ENCODE results near the gene EFNA4.

The EFNA4 gene

DNA sequence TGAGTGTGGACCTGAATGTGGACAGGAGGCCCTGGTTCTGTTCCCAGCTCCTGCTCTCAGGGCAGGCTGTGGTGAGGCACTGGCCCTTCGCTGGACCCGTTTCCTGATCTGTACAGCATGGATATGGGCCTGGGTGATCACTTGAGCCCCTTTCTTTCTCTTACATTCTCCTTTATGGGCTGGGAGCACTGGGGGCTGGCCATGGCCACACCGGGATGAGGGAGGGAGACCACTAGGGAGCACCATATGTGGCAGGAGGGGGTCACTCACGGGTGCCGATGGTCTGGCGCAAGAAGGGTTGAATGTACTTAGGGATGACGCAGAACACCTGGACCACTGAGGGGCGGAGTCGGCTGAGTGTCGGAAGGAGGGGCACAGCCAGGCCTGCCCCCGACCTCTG lies 32.6 kb upstream of the EFNA4 start:
- H3K4me2 ChIP-seq: no peak overlapping the region
- H3K9me3 ChIP-seq: no peaks in the 10 kb centered on the region
- H3K4me3 ChIP-seq: no peak overlapping the region
- H3K27ac ChIP-seq: no peak overlapping the region
- H4K20me1 ChIP-seq: no peaks in the 10 kb centered on the region
- H3K36me3 ChIP-seq: no peaks in the 10 kb centered on the region
- no peaks in the 10 kb centered on the region for H3K4me1 ChIP-seq
- H3K9ac ChIP-seq: no peak overlapping the region
- TF ChIP-seq Cebpa-rat (IDR thresholded peaks at IDR 0.05): no peak
- H3K27me3 ChIP-seq: no peaks in the 10 kb centered on the region

DNA sequence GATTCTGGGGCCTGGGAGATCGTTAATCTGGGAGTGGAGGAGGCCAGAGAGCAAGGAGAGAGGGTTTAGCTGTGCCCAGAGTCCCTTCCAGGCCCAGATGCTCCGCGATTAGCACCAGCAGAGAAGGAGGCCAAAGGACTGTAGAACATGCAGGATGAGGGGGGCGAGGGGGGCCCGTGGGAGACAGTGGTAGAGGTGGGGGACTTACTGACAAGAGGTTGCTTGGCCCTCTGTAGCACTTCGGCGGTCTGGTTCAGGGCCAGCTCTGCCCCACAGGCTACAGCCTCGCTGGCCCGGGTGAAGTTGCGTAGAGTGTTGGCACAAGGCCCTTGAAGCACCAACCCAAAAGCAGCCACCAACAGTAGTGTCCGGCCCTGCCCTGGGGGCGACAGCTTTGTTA lies 30.7 kb upstream of the EFNA4 start:
- TF ChIP-seq Cebpa-rat (IDR thresholded peaks at IDR 0.05): no peak

DNA sequence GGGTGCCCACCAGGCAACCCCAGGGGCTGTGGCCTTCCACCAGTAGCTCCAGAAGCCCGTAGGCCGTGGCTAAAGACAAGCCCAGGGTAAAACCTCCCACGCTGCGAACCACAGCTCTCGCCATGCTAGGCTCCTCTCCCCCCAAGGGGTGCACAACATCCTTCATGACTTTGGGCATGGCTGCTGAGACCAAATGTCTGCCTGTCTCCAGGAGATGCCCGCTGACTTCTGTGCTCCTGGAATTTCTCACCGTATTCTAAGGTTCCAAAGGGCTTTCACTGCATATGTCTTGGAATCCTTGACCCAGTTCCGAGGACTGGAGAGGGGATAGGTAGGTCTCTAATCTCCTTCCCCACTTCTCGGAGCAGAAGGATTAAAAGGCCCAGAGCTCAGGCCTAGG lies 30.0 kb upstream of the EFNA4 start, which contains the start of the genes DCST1 and DCST2:
Gene DCST1, plus strand, starts transcription at position 301 of the 400 bp plus-strand sequence. CDS start 213 bp downstream, outside the sequence.
Gene DCST2, minus strand, starts transcription at position 258 of the 400 bp plus-strand sequence. Its CDS starts 80 bp downstream, at position 178.
- Histone ChIP-seq H3K9me3 (no peaks in the 10 kb centered on the region), H3K9ac (no peak within 1 kb of the TSS), H3K36me3 (no peaks in the 10 kb centered on the region), H3K4me2 (no peak within 1 kb of the TSS), H3K27ac (no peak within 1 kb of the TSS), H4K20me1 (no peaks in the 10 kb centered on the region), H3K27me3 (no peaks in the 10 kb centered on the region), H3K4me1 (peaks cover 3% of the 10 kb centered on the region), H3K4me3 (no peak within 1 kb of the TSS)
- TF ChIP-seq Cebpa-rat (IDR thresholded peaks at IDR 0.05): no peak

More for the DNA sequence above, 30.7 kb upstream of the EFNA4 start:
- Histone ChIP-seq H3K4me3 (no peak overlapping the region), H3K27me3 (no peaks in the 10 kb centered on the region), H3K9ac (no peak overlapping the region), H4K20me1 (no peaks in the 10 kb centered on the region), H3K27ac (no peak overlapping the region), H3K4me1 (no peaks in the 10 kb centered on the region; the same call in 1 of the 2 replicates), H3K9me3 (no peaks in the 10 kb centered on the region), H3K36me3 (no peaks in the 10 kb centered on the region), H3K4me2 (no peak overlapping the region)

DNA sequence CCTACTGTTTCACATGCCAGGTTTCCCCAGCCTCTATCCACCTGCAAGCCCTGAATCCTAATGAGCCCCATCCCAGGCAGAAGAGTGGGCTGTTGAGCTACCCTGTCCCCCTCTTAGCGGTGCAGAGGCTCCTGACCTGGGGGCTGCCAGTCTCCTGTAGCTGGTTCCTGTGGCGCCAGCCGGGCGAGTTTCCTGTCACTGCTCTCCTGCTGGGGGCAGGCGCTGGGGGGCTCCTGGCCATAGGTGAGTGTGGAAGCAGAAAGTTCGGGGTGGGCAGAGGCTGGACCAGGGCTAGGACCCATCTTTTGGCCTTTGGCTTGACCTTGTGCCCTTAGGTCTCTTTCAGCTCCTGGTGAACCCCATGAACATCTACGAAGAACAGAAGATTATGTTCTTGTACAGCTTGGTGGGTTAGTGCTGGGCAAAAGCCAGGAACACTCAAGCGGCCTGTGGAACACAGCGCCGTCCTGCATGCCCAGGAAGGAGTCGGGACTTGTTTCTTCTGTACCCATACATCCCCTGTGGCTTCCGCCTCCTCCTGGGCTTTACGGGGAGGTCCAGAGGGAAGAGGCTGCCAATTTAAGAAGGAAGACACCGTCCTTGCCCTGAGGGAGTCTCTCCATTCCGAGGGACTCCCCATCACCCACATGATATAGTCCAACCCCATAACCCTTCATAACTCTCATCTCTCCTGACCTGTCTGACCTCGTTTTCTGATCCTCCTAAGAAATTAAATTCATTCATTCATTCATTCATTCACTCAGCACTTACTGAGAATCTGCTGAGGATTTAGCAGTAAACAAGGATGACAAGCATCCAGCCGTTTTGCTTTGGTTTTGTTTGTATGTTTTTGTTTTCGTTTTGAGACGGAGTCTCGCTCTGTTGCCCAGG lies 29.0 kb upstream of the EFNA4 start:
- Histone ChIP-seq H4K20me1 (no peaks in the 10 kb centered on the region), H3K27ac (no peak overlapping the region), H3K4me1 (peaks cover 14% of the 10 kb centered on the region), H3K4me3 (no peak overlapping the region), H3K9ac (no peak overlapping the region), H3K27me3 (no peaks in the 10 kb centered on the region), H3K36me3 (no peaks in the 10 kb centered on the region), H3K9me3 (no peaks in the 10 kb centered on the region), H3K4me2 (no peak overlapping the region)
- TF ChIP-seq Cebpa-rat (IDR thresholded peaks at IDR 0.05): no peak

DNA sequence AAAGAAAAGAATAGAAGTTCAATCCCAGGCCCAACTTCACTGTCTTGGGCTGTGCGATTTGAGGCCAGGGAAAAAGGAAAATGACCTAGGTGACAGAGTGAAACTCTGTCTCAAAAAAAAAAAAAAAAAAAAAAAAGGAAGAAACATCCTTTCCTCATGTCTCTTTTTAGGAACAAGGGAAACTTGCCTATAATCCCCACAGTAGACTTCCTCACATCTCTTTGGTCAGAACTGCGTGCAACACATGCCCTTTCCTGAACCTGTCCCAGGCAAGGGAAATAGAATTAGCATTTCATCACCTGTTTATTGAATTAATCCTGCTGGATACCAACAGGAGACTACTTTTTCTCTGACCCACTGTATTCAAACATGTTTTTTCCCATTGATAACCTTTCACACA lies 27.6 kb upstream of the EFNA4 start:
- no peaks in the 10 kb centered on the region for H3K36me3 ChIP-seq

DNA sequence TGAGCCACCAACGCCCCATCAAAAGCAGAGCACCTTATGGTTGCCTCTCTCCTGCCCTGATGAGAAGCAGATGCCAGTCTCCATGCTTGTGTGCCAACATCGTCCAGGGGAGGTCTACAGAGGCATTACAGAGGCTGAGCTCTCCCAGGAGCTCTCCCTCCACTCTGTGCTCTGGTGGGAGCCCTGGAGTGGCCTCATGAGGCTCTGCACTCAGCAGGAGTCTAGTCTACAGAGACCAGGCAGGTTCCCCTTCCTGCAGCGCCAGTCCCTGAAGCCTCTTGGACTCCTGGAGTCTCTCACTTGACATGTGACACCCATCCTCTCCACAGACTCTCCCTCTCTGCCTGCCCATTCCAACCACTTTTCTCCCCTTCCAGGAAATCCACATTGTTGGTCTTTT lies 26.5 kb upstream of the EFNA4 start:
- Histone ChIP-seq H4K20me1 (no peaks in the 10 kb centered on the region), H3K4me2 (no peak overlapping the region)

More for the DNA sequence above, 27.6 kb upstream of the EFNA4 start:
- H3K4me2 ChIP-seq: no peak overlapping the region
- H3K27ac ChIP-seq: no peak overlapping the region
- H3K27me3 ChIP-seq: no peaks in the 10 kb centered on the region
- TF ChIP-seq Cebpa-rat (IDR thresholded peaks at IDR 0.05): no peak
- H3K9ac ChIP-seq: no peak overlapping the region
- H4K20me1 ChIP-seq: no peaks in the 10 kb centered on the region
- H3K9me3 ChIP-seq: no peaks in the 10 kb centered on the region
- no peak overlapping the region for H3K4me3 ChIP-seq
- H3K4me1 ChIP-seq: peaks cover 21% of the 10 kb centered on the region

DNA sequence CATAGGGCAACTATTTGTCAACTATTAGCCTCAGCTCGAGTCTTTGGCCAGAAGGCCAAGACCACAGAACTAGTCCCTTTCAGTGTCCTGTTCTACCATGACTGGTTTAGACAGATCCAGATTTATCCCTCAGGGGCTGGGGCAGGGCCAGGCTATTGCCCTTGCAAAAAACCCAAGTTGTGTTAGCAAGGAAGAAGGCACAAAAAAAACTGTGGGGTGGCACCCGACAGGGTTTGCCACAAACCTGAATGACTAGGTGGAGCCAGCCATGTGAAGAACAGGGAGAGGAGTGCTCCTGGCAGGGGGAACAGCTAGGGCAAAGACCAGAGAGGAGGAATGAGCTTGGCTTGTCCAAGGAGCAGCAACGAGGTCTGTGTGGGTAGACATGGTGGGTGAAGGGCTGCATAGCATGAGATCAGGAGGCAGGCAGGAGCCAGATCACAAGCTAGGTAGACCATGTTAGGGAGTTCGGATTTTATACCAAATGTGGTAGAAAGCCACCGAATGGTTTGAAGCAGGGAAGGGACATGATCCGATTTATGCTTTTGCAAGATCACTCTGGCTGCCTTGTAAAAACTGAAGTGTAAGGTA lies 25.6 kb upstream of the EFNA4 start:
- Histone ChIP-seq H3K9me3 (no peaks in the 10 kb centered on the region), H3K36me3 (no peaks in the 10 kb centered on the region), H3K9ac (no peak overlapping the region), H3K4me2 (peak overlapping the region; percentile 66; the same call in 1 of the 2 replicates), H3K4me1 (peaks cover 41% of the 10 kb centered on the region), H4K20me1 (no peaks in the 10 kb centered on the region), H3K27me3 (no peaks in the 10 kb centered on the region), H3K27ac (no peak overlapping the region), H3K4me3 (no peak overlapping the region)
- TF ChIP-seq Cebpa-rat (IDR thresholded peaks at IDR 0.05): no peak

More for the DNA sequence above, 26.5 kb upstream of the EFNA4 start:
- no peak for TF ChIP-seq Cebpa-rat (IDR thresholded peaks at IDR 0.05)
- no peak overlapping the region for H3K9ac ChIP-seq
- no peaks in the 10 kb centered on the region for H3K27me3 ChIP-seq
- H3K27ac ChIP-seq: no peak overlapping the region
- H3K4me3 ChIP-seq: no peak overlapping the region
- H3K9me3 ChIP-seq: no peaks in the 10 kb centered on the region
- H3K36me3 ChIP-seq: no peaks in the 10 kb centered on the region
- H3K4me1 ChIP-seq: peaks cover 32% of the 10 kb centered on the region

DNA sequence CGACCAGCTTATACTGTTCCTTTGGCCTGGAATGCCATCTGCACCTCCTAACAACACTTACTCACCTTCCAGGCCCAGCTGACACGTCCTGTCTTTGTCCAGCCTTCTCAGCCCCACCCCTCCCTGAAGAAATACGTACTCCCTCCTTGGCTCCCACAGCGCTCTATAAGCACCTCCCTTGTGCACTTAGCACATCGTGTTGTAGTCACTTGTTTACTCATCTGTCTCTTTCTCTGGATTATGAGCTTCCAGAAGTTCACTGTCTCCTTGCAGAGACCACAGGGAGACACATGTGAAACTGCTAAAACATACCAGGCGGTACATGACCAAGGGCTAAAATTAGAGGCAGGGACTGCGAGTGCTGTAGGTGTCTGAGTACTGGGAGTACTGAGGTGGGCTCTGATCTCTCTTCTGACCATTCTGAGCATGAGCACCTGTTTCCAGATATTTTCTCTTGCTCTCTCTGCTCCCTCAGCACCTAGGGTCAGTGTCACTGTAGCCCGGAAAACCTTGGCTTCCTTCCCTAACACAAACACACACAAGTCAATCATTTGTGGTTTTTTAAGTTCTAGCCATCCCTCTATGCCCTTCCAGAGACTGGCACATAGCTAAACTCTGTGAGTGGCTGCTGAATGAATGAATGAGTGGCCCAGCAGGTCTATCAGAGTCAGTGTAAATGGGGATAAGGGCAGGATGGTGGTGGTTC lies 24.8 kb upstream of the EFNA4 start:
- Histone ChIP-seq H3K4me1 (peaks cover 49% of the 10 kb centered on the region), H3K27ac (no peak overlapping the region), H3K9ac (no peak overlapping the region), H3K4me3 (no peak overlapping the region), H3K9me3 (no peaks in the 10 kb centered on the region), H3K4me2 (peak overlapping the region; percentile 66), H3K36me3 (no peaks in the 10 kb centered on the region), H4K20me1 (no peaks in the 10 kb centered on the region), H3K27me3 (no peaks in the 10 kb centered on the region)
- TF ChIP-seq Cebpa-rat (IDR thresholded peaks at IDR 0.05): no peak

DNA sequence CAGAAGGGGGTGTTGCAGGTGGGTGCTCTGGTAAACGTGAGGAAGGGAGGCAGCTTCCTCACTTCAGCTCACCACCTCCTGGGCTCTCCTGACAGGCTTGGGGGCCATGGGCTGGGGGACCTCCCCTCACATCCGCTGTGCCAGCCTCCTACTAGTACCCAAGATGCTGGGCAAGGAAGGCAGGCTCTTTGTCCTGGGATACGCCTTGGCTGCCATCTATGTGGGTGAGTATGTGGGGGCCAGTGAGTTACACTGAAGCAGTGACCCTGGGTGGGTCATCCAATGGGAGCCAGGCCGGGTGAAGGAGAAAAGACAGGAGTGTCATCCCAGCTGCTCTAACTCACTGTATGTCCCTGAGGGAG lies 24.3 kb upstream of the EFNA4 start:
- no peaks in the 10 kb centered on the region for H3K36me3 ChIP-seq
- no peak for TF ChIP-seq Cebpa-rat (IDR thresholded peaks at IDR 0.05)
- H3K4me3 ChIP-seq: no peak overlapping the region
- H4K20me1 ChIP-seq: no peaks in the 10 kb centered on the region
- H3K27ac ChIP-seq: no peak overlapping the region
- H3K4me1 ChIP-seq: peaks cover 54% of the 10 kb centered on the region
- no peaks in the 10 kb centered on the region for H3K27me3 ChIP-seq
- peak overlapping the region; percentile 66 for H3K4me2 ChIP-seq
- no peak overlapping the region for H3K9ac ChIP-seq
- H3K9me3 ChIP-seq: no peaks in the 10 kb centered on the region

Measured in BLaER1 (cell line).